Measurements from ENCODE around the gene CAPZB.

CAPZB gene

GRCh38 chr1:19311503-19311930 is 173.8 kb downstream of the CAPZB start:
- DNase-seq (ENCODE audit: low read depth): no peak
- H3K4me3 ChIP-seq (ENCODE audit: low read depth, low read length): peak overlapping the region; percentile 70
- TF ChIP-seq, protein P1, sequence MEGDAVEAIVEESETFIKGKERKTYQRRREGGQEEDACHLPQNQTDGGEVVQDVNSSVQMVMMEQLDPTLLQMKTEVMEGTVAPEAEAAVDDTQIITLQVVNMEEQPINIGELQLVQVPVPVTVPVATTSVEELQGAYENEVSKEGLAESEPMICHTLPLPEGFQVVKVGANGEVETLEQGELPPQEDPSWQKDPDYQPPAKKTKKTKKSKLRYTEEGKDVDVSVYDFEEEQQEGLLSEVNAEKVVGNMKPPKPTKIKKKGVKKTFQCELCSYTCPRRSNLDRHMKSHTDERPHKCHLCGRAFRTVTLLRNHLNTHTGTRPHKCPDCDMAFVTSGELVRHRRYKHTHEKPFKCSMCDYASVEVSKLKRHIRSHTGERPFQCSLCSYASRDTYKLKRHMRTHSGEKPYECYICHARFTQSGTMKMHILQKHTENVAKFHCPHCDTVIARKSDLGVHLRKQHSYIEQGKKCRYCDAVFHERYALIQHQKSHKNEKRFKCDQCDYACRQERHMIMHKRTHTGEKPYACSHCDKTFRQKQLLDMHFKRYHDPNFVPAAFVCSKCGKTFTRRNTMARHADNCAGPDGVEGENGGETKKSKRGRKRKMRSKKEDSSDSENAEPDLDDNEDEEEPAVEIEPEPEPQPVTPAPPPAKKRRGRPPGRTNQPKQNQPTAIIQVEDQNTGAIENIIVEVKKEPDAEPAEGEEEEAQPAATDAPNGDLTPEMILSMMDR (IDR thresholded peaks at IDR 0.05; ENCODE audit: control insufficient read depth, extremely low read depth, insufficient read depth): no peak

DNA sequence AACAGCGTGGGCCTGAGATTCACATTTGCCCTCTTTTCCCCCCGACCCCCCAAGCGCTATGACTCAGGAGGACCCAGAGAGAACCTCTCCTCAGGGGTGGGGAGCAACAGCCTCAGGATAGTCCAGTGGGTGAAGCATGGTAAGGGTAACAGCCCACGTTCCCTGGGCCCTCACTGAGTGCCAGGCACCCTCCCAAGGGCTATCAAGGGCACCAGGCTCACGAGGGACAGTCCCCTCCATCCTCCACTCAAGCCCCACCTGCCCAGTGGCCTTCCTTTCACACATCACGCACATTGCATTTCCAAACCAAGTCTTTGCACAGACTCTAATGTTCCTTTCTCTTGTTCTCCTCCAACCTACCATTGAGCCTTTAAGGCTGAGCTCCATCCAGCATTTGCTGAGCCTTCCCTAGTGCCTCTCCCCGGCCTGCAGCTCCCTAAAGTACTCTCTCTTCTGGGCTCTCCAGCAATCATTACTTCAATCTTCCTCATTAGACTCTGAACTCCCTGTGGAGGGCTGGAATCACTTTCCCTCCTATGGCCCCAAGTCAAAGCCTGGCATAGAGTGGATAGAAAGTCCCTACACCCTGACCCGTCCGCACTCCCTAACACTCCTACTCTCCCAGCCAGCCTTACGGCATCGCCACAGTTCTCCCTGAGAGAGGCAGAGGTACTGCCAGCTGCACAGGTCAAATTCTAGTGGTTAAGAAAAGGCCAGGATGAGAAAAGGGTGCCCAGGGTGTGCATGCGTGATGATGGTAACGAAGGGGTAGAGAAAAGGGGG is 174.4 kb downstream of the CAPZB start:
- TF ChIP-seq, protein P1 (IDR thresholded peaks at IDR 0.05; ENCODE audit: control insufficient read depth, extremely low read depth, insufficient read depth): no peak
- peak overlapping the region; percentile 70 for H3K4me3 ChIP-seq (ENCODE audit: low read depth, low read length)
- DNase-seq (ENCODE audit: low read depth): no peak

GRCh38 chr1:19310061-19310460 is 175.3 kb downstream of the CAPZB start:
- no peak for DNase-seq (ENCODE audit: low read depth)
- no peak overlapping the region for H3K4me3 ChIP-seq (ENCODE audit: low read depth, low read length)
- TF ChIP-seq, protein P1 (IDR thresholded peaks at IDR 0.05; ENCODE audit: control insufficient read depth, extremely low read depth, insufficient read depth): no peak

DNA sequence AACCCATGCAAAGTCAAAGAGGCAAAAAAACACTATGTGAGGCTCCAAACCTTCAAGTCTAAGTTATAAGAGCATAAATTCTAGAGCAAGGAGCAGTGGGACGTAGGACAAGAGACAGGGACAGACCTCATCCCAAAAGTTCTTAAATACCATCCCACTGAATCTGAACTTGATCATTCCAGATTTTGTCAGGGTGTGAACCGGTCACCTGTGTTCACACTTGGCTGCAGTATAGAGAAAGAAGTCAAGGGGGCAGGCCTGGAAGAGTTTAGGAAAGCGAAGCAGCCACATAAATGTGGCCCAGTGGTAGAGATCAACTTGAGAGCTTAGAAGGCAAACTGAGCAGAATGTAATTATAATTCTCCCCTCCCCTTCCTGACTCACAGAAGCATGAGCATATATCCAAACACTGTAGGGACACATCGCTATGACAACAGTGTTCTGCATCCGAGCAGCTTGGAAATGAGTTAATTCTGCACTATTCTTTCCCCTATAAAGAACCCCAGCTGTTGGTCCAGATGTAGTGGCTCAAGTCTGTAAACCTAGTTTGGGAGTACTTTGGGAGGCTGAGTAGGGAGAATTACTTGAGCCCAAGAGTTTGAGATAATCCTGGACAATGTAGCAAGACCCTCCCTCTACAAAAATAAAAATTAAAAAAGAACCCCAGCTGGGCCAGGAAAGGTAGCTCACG is 176.1 kb downstream of the CAPZB start:
- no peak for DNase-seq (ENCODE audit: low read depth)
- no peak overlapping the region for H3K4me3 ChIP-seq (ENCODE audit: low read depth, low read length)
- TF ChIP-seq, protein P1 (IDR thresholded peaks at IDR 0.05; ENCODE audit: control insufficient read depth, extremely low read depth, insufficient read depth): no peak

DNA sequence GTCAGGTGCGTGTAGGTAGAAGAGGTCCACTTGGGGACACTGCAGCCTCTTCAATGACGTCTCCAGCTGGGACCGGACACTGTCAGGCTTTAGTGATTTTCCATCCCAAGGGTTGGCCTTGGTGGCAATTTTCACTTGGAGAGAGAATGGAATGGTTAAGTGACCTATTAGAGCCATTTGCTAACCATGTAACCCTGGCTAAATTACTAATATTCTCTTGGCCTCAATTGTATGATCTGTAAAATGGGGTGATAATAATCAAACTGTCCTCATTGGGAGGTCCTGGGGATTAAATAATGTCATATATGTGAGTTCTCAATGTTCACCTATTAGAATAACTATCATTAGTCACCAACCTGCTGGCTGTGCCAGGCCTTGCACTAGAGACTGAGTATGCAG is 176.8 kb downstream of the CAPZB start:
- no peak for DNase-seq (ENCODE audit: low read depth)
- TF ChIP-seq, protein P1 (IDR thresholded peaks at IDR 0.05; ENCODE audit: control insufficient read depth, extremely low read depth, insufficient read depth): no peak
- no peak overlapping the region for H3K4me3 ChIP-seq (ENCODE audit: low read depth, low read length)

DNA sequence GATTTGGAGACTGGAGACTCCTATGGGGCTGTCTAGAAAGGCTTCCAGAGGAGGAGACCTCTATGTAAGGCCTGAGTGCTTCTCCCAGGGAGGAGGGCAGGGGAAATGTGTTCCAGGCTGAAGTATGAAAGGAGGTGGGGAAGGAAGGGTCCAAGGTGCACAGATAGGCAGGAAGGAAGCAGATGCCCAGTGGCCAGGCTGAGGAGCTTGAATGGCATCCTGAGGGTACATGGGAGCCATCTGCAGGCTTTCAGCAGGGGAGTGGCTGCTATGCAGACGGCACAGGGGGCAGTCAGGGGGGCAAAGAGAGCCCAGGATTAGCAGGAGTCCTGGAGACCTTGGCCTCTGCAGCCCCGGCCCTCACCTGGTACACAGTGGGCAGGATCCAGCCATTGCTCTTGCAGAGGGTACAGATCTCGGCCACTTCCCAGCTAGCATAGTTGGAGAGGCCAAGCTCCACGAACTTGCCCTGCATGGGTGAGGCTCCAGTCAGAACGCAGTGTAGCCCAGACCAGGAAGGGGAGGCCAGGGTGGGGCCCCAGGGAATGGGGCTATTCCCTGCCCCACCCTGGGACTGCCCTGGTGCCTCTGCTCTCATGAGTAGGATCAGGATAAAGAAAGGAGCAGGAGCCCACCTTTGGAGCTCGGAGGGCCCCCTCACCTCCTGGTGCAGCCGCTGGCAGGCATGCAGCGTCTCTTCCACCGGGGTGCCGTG is 177.4 kb downstream of the CAPZB start:
- H3K4me3 ChIP-seq (ENCODE audit: low read depth, low read length): no peak overlapping the region
- TF ChIP-seq, protein P1 (IDR thresholded peaks at IDR 0.05; ENCODE audit: control insufficient read depth, extremely low read depth, insufficient read depth): no peak
- no peak for DNase-seq (ENCODE audit: low read depth)
